ENCODE results near the gene NTN1.

GRCh38 chr17:9235346-9235745, 214.0 kb downstream of the NTN1 start:
- TF ChIP-seq CTCF (tag by site-specific recombination; IDR thresholded peaks at IDR 0.05), result no peak
- no peak for TF ChIP-seq PBX3 (CRISPR knock-in tag; IDR thresholded peaks at IDR 0.05)
- no peak for TF ChIP-seq SP3 (tag by site-specific recombination; IDR thresholded peaks at IDR 0.05)
- no peak for TF ChIP-seq HOXC10 (CRISPR knock-in tag; IDR thresholded peaks at IDR 0.05)
- no peak for TF ChIP-seq ZEB2 (tag by site-specific recombination; IDR thresholded peaks at IDR 0.05)
- no peak for TF ChIP-seq ZFP41 (tag by site-specific recombination; IDR thresholded peaks at IDR 0.05; ENCODE audit: borderline replicate concordance)
- TF ChIP-seq ZBTB44 (tag by site-specific recombination; IDR thresholded peaks at IDR 0.05), result no peak
- TF ChIP-seq ZNF274 (IDR thresholded peaks at IDR 0.05; ENCODE audit: low read length), result no peak
- no peak for TF ChIP-seq ZNF274 (tag by site-specific recombination; IDR thresholded peaks at IDR 0.05; ENCODE audit: borderline replicate concordance)
- TF ChIP-seq ZNF184 (tag by site-specific recombination; IDR thresholded peaks at IDR 0.05), result no peak
- no peak for TF ChIP-seq ZNF518A (tag by site-specific recombination; conservative IDR thresholded peaks at IDR 0.05; ENCODE audit: low read depth)

All from HEK293 (cell line).